NB4 (cell line): ENCODE results near the gene U2AF1.
"Not testable (repeated sequence)": the region's sequence is repeated elsewhere in the genome, so short reads cannot be mapped to it uniquely, and the experiment has no call there.

Experiments used
- CTCF ChIP-seq: IDR thresholded peaks from one replicate; pipeline ENCODE4 v1.5.1; 2012; ENCODE audit warnings: low read depth, low read length
- MAX ChIP-seq: IDR thresholded peaks from 2 replicates; pipeline ENCODE4 v1.6.1; 2011; ENCODE audit warnings: low read depth, low read length
- MYC ChIP-seq: IDR thresholded peaks from 2 replicates; pipeline ENCODE4 v1.6.1; 2011; ENCODE audit warnings: low read depth, low read length
- POLR2A ChIP-seq: IDR thresholded peaks from 2 replicates; pipeline ENCODE4 v1.6.1; 2011; ENCODE audit warnings: mild to moderate bottlenecking; ENCODE audit not compliant: insufficient read length; ENCODE audit errors: extremely low read depth

- not testable (repeated sequence) for TF ChIP-seq CTCF, POLR2A, MYC, MAX
Measured at GRCh38 chr21:43076023-43076637, 31.2 kb downstream of the U2AF1 start.
